IMR-90 (cell line): ENCODE data around the gene RGMA. TPM values are rescaled to one million over a fixed set of nuclear protein-coding genes. Genes with fewer than 3 reads are reported as not detected.

Experiments used
- ATAC-seq: fragments of 200-7000 bp; cut with Tn5 transposase; 2 replicates; pipeline ENCODE4 v1.9.1; 2020; ENCODE audit warnings: low read depth, mild to moderate bottlenecking, moderate library complexity
- BruUV-seq: library from RNA; stranded (reverse); fragments of 400-500 nt; replicated peaks from 2 replicates; lab custom pipeline; 2021; lab: Mats Ljungman, UMichigan
- CTCF ChIA-PET: fragments of 300-600 bp; formaldehyde crosslinking; extraction: SDS; loops from one replicate; lab custom pipeline; 2021; ENCODE audit warnings: antibody characterized with exemption; lab: Yijun Ruan, JAX
- POLR2A ChIA-PET: fragments of 300-600 bp; sonication (Branson Sonifier 250); formaldehyde crosslinking; loops from one replicate; lab custom pipeline; 2022; ENCODE audit warnings: antibody characterized with exemption; ENCODE audit not compliant: unreplicated experiment; lab: Charles Lee
- DNase-seq: peaks from one replicate; pipeline ENCODE4 v3.0.0; 2013
- H2AFZ ChIP-seq: replicated peaks from 2 replicates; pipeline ENCODE3; 2013; ENCODE audit warnings: low read length, mild to moderate bottlenecking; ENCODE audit not compliant: poor library complexity
- H2AK5ac ChIP-seq: 2 replicates; pipeline ENCODE4 v1.6.1; 2013; ENCODE audit warnings: low read depth, low read length, inconsistent platforms
- H2AK9ac ChIP-seq: replicated peaks from 2 replicates; pipeline ENCODE3; 2013; ENCODE audit warnings: mild to moderate bottlenecking, low read depth, low read length, moderate library complexity; ENCODE audit not compliant: poor library complexity
- H2BK120ac ChIP-seq: 2 replicates; pipeline ENCODE4 v1.6.1; 2013; ENCODE audit warnings: low read depth, low read length, inconsistent platforms
- H2BK15ac ChIP-seq: 3 replicates; pipeline ENCODE4 v1.6.1; 2013; ENCODE audit warnings: low read depth, low read length, inconsistent platforms
- H2BK20ac ChIP-seq: 2 replicates; pipeline ENCODE4 v1.6.1; 2013; ENCODE audit warnings: low read depth, mild to moderate bottlenecking, inconsistent platforms, low read length, moderate library complexity
- H2BK5ac ChIP-seq: 2 replicates; pipeline ENCODE4 v1.6.1; 2013; ENCODE audit warnings: mild to moderate bottlenecking, low read depth, low read length, inconsistent platforms; ENCODE audit not compliant: poor library complexity, severe bottlenecking
- H3K14ac ChIP-seq: replicated peaks from 2 replicates; pipeline ENCODE4 v1.6.1; 2013; ENCODE audit warnings: low read depth, low read length, inconsistent platforms
- H3K18ac ChIP-seq: 2 replicates; pipeline ENCODE4 v1.6.1; 2013; ENCODE audit warnings: low read depth, low read length, control low read depth
- H3K23ac ChIP-seq: 2 replicates; pipeline ENCODE4 v1.6.1; 2013; ENCODE audit warnings: low read depth, low read length, inconsistent platforms
- H3K27ac ChIP-seq: 2 replicates; pipeline ENCODE4 v1.5.1; 2013; ENCODE audit warnings: mild to moderate bottlenecking, control low read depth, low read length; ENCODE audit not compliant: insufficient read depth
- H3K27me3 ChIP-seq: 2 replicates; pipeline ENCODE4 v1.6.1; 2013; ENCODE audit warnings: low read length; ENCODE audit not compliant: control insufficient read depth, insufficient read depth
- H3K36me3 ChIP-seq: 2 replicates; pipeline ENCODE4 v1.6.1; 2013; ENCODE audit warnings: low read length, mixed read lengths; ENCODE audit not compliant: control insufficient read depth, insufficient read depth
- H3K4ac ChIP-seq: 2 replicates; pipeline ENCODE4 v1.6.1; 2013; ENCODE audit warnings: low read depth, low read length, inconsistent platforms
- H3K4me1 ChIP-seq: 2 replicates; pipeline ENCODE4 v1.6.1; 2013; ENCODE audit warnings: low read length, mixed read lengths; ENCODE audit not compliant: control insufficient read depth, insufficient read depth
- H3K4me2 ChIP-seq: 2 replicates; pipeline ENCODE4 v1.6.1; 2013; ENCODE audit warnings: low read depth, mild to moderate bottlenecking, control low read depth, low read length, moderate library complexity
- H3K4me3 ChIP-seq: 2 replicates; pipeline ENCODE4 v1.5.1; 2013; ENCODE audit warnings: low read depth, mild to moderate bottlenecking, control low read depth, low read length, moderate library complexity; ENCODE audit not compliant: insufficient read depth
- H3K56ac ChIP-seq: 2 replicates; pipeline ENCODE4 v1.6.1; 2013; ENCODE audit warnings: low read length, inconsistent platforms; ENCODE audit not compliant: insufficient read depth; ENCODE audit errors: extremely low read depth
- H3K79me1 ChIP-seq, 2 experiments: 2 replicates each; pipeline ENCODE4 v1.6.1; 2013; ENCODE audit warnings: low read length in 2 of 2, inconsistent platforms in 1 of 2, low read depth in 1 of 2
- H3K9ac ChIP-seq: 2 replicates; pipeline ENCODE4 v1.6.1; 2013; ENCODE audit warnings: low read depth, low read length, control low read depth
- H3K9me1 ChIP-seq: 2 replicates; pipeline ENCODE4 v1.6.1; 2013; ENCODE audit warnings: low read length, inconsistent platforms; ENCODE audit not compliant: insufficient read depth
- H3K9me3 ChIP-seq: 2 replicates; pipeline ENCODE4 v1.6.1; 2013; ENCODE audit warnings: low read length; ENCODE audit not compliant: control insufficient read depth, insufficient read depth
- H4K20me1 ChIP-seq: 2 replicates; pipeline ENCODE4 v1.6.1; 2013; ENCODE audit warnings: low read length, inconsistent platforms; ENCODE audit not compliant: insufficient read depth
- H4K5ac ChIP-seq: 2 replicates; pipeline ENCODE4 v1.6.1; 2013; ENCODE audit warnings: mild to moderate bottlenecking, low read depth, low read length, control low read depth
- H4K8ac ChIP-seq, 2 experiments: 2 replicates each; pipeline ENCODE4 v1.6.1; 2013; ENCODE audit warnings: low read depth in 2 of 2, low read length in 2 of 2, control low read depth in 1 of 2, inconsistent platforms in 1 of 2
- H4K91ac ChIP-seq: 2 replicates; pipeline ENCODE4 v1.6.1; 2013; ENCODE audit warnings: low read depth, low read length, inconsistent platforms; ENCODE audit not compliant: insufficient read depth
- CEBPB ChIP-seq: IDR thresholded peaks from 2 replicates; pipeline ENCODE4 v1.6.1; 2012; ENCODE audit warnings: low read depth, low read length, improper control_type of control experiment
- CHD1 ChIP-seq: IDR thresholded peaks from 2 replicates; pipeline ENCODE4 v1.6.1; 2012; ENCODE audit warnings: low read depth, low read length, improper control_type of control experiment
- FOS ChIP-seq: fragments of 150-350 bp; IDR thresholded peaks from 2 replicates; pipeline ENCODE4 v1.6.1; 2016; ENCODE audit warnings: low read depth, low read length
- MAFK ChIP-seq: IDR thresholded peaks from 2 replicates; pipeline ENCODE4 v1.6.1; 2012; ENCODE audit warnings: low read depth, low read length, improper control_type of control experiment
- MAZ ChIP-seq: IDR thresholded peaks from 2 replicates; pipeline ENCODE4 v1.6.1; 2012; ENCODE audit warnings: low read depth, mild to moderate bottlenecking, low read length, improper control_type of control experiment, moderate library complexity, borderline replicate concordance
- NFE2L2 ChIP-seq: fragments of 150-350 bp; IDR thresholded peaks from 2 replicates; pipeline ENCODE4 v1.6.1; 2016; ENCODE audit warnings: low read depth, mild to moderate bottlenecking, low read length
- POLR2A ChIP-seq: IDR thresholded peaks from 2 replicates; pipeline ENCODE4 v1.6.1; 2012; ENCODE audit warnings: mild to moderate bottlenecking, low read depth, low read length
- RCOR1 ChIP-seq: IDR thresholded peaks from 2 replicates; pipeline ENCODE4 v1.6.1; 2012; ENCODE audit warnings: mild to moderate bottlenecking, low read length, improper control_type of control experiment; ENCODE audit not compliant: insufficient replicate concordance
- RFX5 ChIP-seq: IDR thresholded peaks from 2 replicates; pipeline ENCODE4 v1.8.0; 2012; ENCODE audit warnings: low read depth, mild to moderate bottlenecking, low read length, moderate library complexity
- WGBS, 2 experiments: methylation state at CpG; one replicate each; pipeline versions ENCODE4 v1.1.5 to v1.1.7; 2013; ENCODE audit warnings: missing lambda C conversion rate in 2 of 2; ENCODE audit not compliant: insufficient read length in 1 of 2; ENCODE audit errors: extremely low coverage in 2 of 2; 5-methylcytosine and 5-hydroxymethylcytosine counted together
- dilution Hi-C: fragments of 300-500 bp; cut with HindIII; formaldehyde crosslinking; loops from one replicate; pipeline ENCODE4 v1.14.3; 2018; ENCODE audit warnings: low sequenced_read_pairs; ENCODE audit not compliant: unreplicated experiment
- in situ Hi-C: fragments of 300-500 bp; cut with MboI; formaldehyde crosslinking; loops from 3 replicates; pipeline ENCODE4 v1.14.3; 2019; ENCODE audit warnings: low sequenced_read_pairs, inconsistent platforms, mixed read lengths
- intact Hi-C: fragments of 100-400 bp; cut with micrococcal nuclease; formaldehyde crosslinking; loops from 2 replicates; pipeline ENCODE4 v1.10.0; 2022
- polyA plus RNA-seq, 3 experiments: library from polyadenylated mRNA; depleted of rRNA; stranded (reverse); fragments of >200 nt; gene quantifications; 2 replicates each; pipeline ENCODE4 v1.2.3, GENCODE V29; 2012; ENCODE audit warnings: low replicate concordance in 1 of 3
- total RNA-seq: library from RNA; depleted of rRNA; stranded (reverse); fragments of >200 nt; gene quantifications from 2 replicates; pipeline ENCODE4 v1.2.3, GENCODE V29; 2012
- TF ChIP-seq, protein P1 (sequence below): fragments of 150-350 bp; IDR thresholded peaks from 2 replicates; pipeline ENCODE4 v1.6.1; 2016; ENCODE audit warnings: low read depth, mild to moderate bottlenecking, low read length, moderate library complexity, borderline replicate concordance
- TF ChIP-seq, protein P2 (sequence below): conservative IDR thresholded peaks from 2 replicates; pipeline ENCODE4 v1.5.1; 2012; ENCODE audit warnings: mild to moderate bottlenecking, low read depth, low read length, improper control_type of control experiment
- TF ChIP-seq, protein P3 (sequence below): fragments of 150-350 bp; IDR thresholded peaks from 2 replicates; pipeline ENCODE4 v1.6.1; 2017; ENCODE audit warnings: mild to moderate bottlenecking, antibody characterized with exemption, low read length, low read depth

The RGMA gene
- total and polyA plus RNA-seq, 2 of the 4 experiments (the other 2 are of a cell fraction), result 0.18 to 0.26 TPM

DNA sequence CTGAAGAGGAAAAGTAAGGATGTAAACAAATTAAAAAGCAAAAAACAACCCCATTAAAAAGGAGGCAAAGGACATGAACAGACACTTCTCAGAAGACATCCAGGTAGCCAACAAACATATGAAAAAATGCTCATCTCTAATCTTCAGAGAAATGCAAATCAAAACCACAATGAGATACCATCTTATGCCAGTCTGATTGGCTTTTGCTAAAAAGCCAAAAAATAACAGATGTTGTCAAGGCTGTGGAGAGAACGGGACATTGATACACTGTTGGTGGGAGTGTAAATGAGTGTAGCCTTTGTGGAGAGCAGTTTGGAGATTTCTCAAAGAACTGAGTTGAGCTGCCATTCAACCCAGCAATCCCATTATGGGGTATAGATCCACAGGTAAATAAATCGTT is 18.6 kb upstream of the RGMA start:
- Histone ChIP-seq H2AK5ac (no peak overlapping the region), H3K9ac (no peak overlapping the region), H4K91ac (no peak overlapping the region), H3K4me1 (no peaks in the 10 kb centered on the region), H3K27me3 (no peaks in the 10 kb centered on the region; the same call in 1 of the 2 replicates), H4K20me1 (no peaks in the 10 kb centered on the region), H3K4me3 (no peak overlapping the region), H3K56ac (no peak overlapping the region), H2BK5ac (no peak overlapping the region), H2BK15ac (no peak overlapping the region), H3K18ac (no peak overlapping the region), H4K8ac (no peak overlapping the region), H2AK9ac (no peak overlapping the region), H4K5ac (no peak overlapping the region), H2BK120ac (no peak overlapping the region), H3K79me1 (no peaks in the 10 kb centered on the region), H3K9me1 (no peaks in the 10 kb centered on the region), H3K36me3 (no peaks in the 10 kb centered on the region), H3K9me3 (0 out of 2 replicates have a peak, but pooled peaks cover 1% of the 10 kb centered on the region), H2BK20ac (no peak overlapping the region), H2AFZ (no peak overlapping the region), H3K14ac (no peak overlapping the region), H3K23ac (no peak overlapping the region), H3K4me2 (no peak overlapping the region), H3K27ac (no peak overlapping the region), H3K4ac (no peak overlapping the region)
- no peak for DNase-seq
- TF ChIP-seq, protein P1, sequence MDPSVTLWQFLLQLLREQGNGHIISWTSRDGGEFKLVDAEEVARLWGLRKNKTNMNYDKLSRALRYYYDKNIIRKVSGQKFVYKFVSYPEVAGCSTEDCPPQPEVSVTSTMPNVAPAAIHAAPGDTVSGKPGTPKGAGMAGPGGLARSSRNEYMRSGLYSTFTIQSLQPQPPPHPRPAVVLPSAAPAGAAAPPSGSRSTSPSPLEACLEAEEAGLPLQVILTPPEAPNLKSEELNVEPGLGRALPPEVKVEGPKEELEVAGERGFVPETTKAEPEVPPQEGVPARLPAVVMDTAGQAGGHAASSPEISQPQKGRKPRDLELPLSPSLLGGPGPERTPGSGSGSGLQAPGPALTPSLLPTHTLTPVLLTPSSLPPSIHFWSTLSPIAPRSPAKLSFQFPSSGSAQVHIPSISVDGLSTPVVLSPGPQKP, result no peak
- TF ChIP-seq RCOR1 (no peak), NFE2L2 (no peak), MAZ (no peak), FOS (no peak), MAFK (no peak), CHD1 (no peak), RFX5 (no peak), CEBPB (no peak), POLR2A (no peak)
- TF ChIP-seq, protein P2, sequence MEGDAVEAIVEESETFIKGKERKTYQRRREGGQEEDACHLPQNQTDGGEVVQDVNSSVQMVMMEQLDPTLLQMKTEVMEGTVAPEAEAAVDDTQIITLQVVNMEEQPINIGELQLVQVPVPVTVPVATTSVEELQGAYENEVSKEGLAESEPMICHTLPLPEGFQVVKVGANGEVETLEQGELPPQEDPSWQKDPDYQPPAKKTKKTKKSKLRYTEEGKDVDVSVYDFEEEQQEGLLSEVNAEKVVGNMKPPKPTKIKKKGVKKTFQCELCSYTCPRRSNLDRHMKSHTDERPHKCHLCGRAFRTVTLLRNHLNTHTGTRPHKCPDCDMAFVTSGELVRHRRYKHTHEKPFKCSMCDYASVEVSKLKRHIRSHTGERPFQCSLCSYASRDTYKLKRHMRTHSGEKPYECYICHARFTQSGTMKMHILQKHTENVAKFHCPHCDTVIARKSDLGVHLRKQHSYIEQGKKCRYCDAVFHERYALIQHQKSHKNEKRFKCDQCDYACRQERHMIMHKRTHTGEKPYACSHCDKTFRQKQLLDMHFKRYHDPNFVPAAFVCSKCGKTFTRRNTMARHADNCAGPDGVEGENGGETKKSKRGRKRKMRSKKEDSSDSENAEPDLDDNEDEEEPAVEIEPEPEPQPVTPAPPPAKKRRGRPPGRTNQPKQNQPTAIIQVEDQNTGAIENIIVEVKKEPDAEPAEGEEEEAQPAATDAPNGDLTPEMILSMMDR, result no peak
- TF ChIP-seq, protein P3, sequence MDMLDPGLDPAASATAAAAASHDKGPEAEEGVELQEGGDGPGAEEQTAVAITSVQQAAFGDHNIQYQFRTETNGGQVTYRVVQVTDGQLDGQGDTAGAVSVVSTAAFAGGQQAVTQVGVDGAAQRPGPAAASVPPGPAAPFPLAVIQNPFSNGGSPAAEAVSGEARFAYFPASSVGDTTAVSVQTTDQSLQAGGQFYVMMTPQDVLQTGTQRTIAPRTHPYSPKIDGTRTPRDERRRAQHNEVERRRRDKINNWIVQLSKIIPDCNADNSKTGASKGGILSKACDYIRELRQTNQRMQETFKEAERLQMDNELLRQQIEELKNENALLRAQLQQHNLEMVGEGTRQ, result no peak
- BruUV-seq, result no TSS peak
- POLR2A ChIA-PET, result no interaction called here
- 60% methylated on average over 1 of the region's 2 CpGs; no CpG with 5 or more reads in 1 of the 2 experiments for WGBS, 2 experiments
- intact Hi-C loops (no loop called here), in situ Hi-C loops (no loop called here), dilution Hi-C loops (no loop called here)
- no peak for ATAC-seq
- CTCF ChIA-PET, result no interaction called here
